Calu3 (cell line): ENCODE results near the gene PDE4A. TPM values are rescaled to one million over a fixed set of nuclear protein-coding genes. Genes with fewer than 3 reads are reported as not detected.
"Not testable (repeated sequence)": the region's sequence is repeated elsewhere in the genome, so short reads cannot be mapped to it uniquely, and the experiment has no call there.

Source experiments
- BruUV-seq: library from RNA; stranded (reverse); fragments of 400-500 nt; replicated peaks from 2 replicates; lab custom pipeline; 2021; lab: Mats Ljungman, UMichigan
- CTCF ChIA-PET: fragments of 300-600 bp; sonication (Branson Sonifier 250); formaldehyde crosslinking; loops from one replicate; lab custom pipeline; 2022; ENCODE audit warnings: antibody characterized with exemption; lab: Charles Lee
- DNase-seq: peaks from one replicate; pipeline ENCODE4 v3.0.0; 2022
- H3K27ac Mint-ChIP-seq: one replicate; pipeline ENCODE4 v1.8.0; 2022; ENCODE audit warnings: mixed read lengths; ENCODE audit not compliant: unreplicated experiment
- H3K27me3 Mint-ChIP-seq: one replicate; pipeline ENCODE4 v1.8.0; 2022; ENCODE audit warnings: mixed read lengths; ENCODE audit not compliant: unreplicated experiment
- H3K36me3 Mint-ChIP-seq: one replicate; pipeline ENCODE4 v1.8.0; 2022; ENCODE audit warnings: mild to moderate bottlenecking, moderate library complexity, mixed read lengths; ENCODE audit not compliant: insufficient read depth, unreplicated experiment
- H3K4me1 Mint-ChIP-seq: one replicate; pipeline ENCODE4 v1.8.0; 2022; ENCODE audit warnings: mild to moderate bottlenecking, low read depth, mixed read lengths; ENCODE audit not compliant: unreplicated experiment
- H3K4me3 Mint-ChIP-seq: one replicate; pipeline ENCODE4 v1.8.0; 2022; ENCODE audit warnings: mild to moderate bottlenecking, low read depth, moderate library complexity, mixed read lengths; ENCODE audit not compliant: unreplicated experiment
- H3K9me3 Mint-ChIP-seq: one replicate; pipeline ENCODE4 v1.8.0; 2022; ENCODE audit warnings: low read depth, mixed read lengths; ENCODE audit not compliant: unreplicated experiment
- intact Hi-C: fragments of 100-400 bp; cut with micrococcal nuclease; formaldehyde crosslinking; loops from one replicate; pipeline ENCODE4 v1.10.0; 2022; ENCODE audit not compliant: unreplicated experiment
- total RNA-seq: library from RNA; stranded (reverse); gene quantifications from 2 replicates; pipeline ENCODE4 v1.2.3, GENCODE V29; 2022
- TF ChIP-seq, protein P1 (sequence below): fragments of 200-600 bp; IDR thresholded peaks from one replicate; pipeline ENCODE4 v1.8.0; 2022; ENCODE audit warnings: antibody characterized with exemption; ENCODE audit not compliant: unreplicated experiment

PDE4A gene
- total RNA-seq, 1 experiment from 2014 or later, result 2.8 TPM

- TF ChIP-seq, protein P1, sequence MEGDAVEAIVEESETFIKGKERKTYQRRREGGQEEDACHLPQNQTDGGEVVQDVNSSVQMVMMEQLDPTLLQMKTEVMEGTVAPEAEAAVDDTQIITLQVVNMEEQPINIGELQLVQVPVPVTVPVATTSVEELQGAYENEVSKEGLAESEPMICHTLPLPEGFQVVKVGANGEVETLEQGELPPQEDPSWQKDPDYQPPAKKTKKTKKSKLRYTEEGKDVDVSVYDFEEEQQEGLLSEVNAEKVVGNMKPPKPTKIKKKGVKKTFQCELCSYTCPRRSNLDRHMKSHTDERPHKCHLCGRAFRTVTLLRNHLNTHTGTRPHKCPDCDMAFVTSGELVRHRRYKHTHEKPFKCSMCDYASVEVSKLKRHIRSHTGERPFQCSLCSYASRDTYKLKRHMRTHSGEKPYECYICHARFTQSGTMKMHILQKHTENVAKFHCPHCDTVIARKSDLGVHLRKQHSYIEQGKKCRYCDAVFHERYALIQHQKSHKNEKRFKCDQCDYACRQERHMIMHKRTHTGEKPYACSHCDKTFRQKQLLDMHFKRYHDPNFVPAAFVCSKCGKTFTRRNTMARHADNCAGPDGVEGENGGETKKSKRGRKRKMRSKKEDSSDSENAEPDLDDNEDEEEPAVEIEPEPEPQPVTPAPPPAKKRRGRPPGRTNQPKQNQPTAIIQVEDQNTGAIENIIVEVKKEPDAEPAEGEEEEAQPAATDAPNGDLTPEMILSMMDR, result no peak
- Mint-ChIP-seq H3K36me3 (peaks cover 13% of the 10 kb centered on the region), H3K4me1 (no peaks in the 10 kb centered on the region), H3K27ac (no peak overlapping the region), H3K4me3 (no peak overlapping the region), H3K27me3 (peaks cover 45% of the 10 kb centered on the region), H3K9me3 (no peaks in the 10 kb centered on the region)
- no TSS peak for BruUV-seq
- intact Hi-C loops, result no loop called here
- no peak for DNase-seq
- CTCF ChIA-PET, result no interaction called here
Observed at GRCh38 chr19:10408511-10409283, 11.6 kb upstream of the PDE4A start.

GRCh38 chr19:10411224-10411623 is 9.1 kb upstream of the PDE4A start:
- H3K9me3 Mint-ChIP-seq, CTCF ChIA-PET, DNase-seq, H3K4me1 Mint-ChIP-seq, BruUV-seq, H3K27ac Mint-ChIP-seq, H3K36me3 Mint-ChIP-seq, intact Hi-C loops, H3K4me3 Mint-ChIP-seq: not testable (repeated sequence)
- peaks cover 33% of the 10 kb centered on the region for H3K27me3 Mint-ChIP-seq

- CTCF ChIA-PET, result no interaction called here
- no peaks in the 10 kb centered on the region for H3K9me3 Mint-ChIP-seq
- DNase-seq, result no peak
- H3K4me3 Mint-ChIP-seq, result no peak overlapping the region
- intact Hi-C loops, result no loop called here
- BruUV-seq, result no TSS peak
- H3K36me3 Mint-ChIP-seq, result peaks cover 7% of the 10 kb centered on the region
- H3K4me1 Mint-ChIP-seq, result peaks cover 9% of the 10 kb centered on the region
- TF ChIP-seq, protein P1, result no peak
- H3K27ac Mint-ChIP-seq, result no peak overlapping the region
- H3K27me3 Mint-ChIP-seq, result peaks cover 39% of the 10 kb centered on the region
Observed at GRCh38 chr19:10412257-10412977, 7.9 kb upstream of the PDE4A start.

DNA sequence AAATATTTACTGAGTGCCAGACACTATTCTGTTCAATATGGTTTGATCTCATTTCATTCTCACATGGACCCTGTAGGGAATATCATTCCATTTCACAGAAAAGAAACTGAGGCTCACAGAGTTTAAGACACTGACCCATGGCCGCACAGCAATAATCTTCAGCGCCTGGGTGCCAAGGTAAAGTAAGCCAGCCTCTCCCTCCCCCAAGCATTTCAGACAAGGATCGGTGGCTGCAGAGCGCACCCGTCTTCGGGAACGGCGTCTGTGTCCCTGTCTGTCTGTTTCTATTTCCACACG is 4.3 kb upstream of the PDE4A start:
- intact Hi-C loops, result no loop called here
- TF ChIP-seq, protein P1, result no peak
- H3K27me3 Mint-ChIP-seq, result peaks cover 49% of the 10 kb centered on the region
- H3K9me3 Mint-ChIP-seq, result no peaks in the 10 kb centered on the region
- peaks cover 18% of the 10 kb centered on the region for H3K4me1 Mint-ChIP-seq
- no TSS peak for BruUV-seq
- no peak overlapping the region for H3K27ac Mint-ChIP-seq
- CTCF ChIA-PET, result interaction anchor here (0.9 to 1.6 kb wide), 2 partner anchors 10 to 12 kb away, joined by 4 read pairs; no protein-coding TSS in a partner anchor
- H3K36me3 Mint-ChIP-seq, result peaks cover 7% of the 10 kb centered on the region
- DNase-seq, result no peak
- peak overlapping the region; percentile 67 for H3K4me3 Mint-ChIP-seq
